Measurements from ENCODE around the gene TCF3. TPM values are rescaled to one million over a fixed set of nuclear protein-coding genes. Genes with fewer than 3 reads are reported as not detected.
"Not testable (repeated sequence)": the region's sequence is repeated elsewhere in the genome, so short reads cannot be mapped to it uniquely, and the experiment has no call there.

Gene TCF3
- total and polyA plus RNA-seq, 5 donors = 15.3 to 23.6 (median 22.2) TPM

DNA sequence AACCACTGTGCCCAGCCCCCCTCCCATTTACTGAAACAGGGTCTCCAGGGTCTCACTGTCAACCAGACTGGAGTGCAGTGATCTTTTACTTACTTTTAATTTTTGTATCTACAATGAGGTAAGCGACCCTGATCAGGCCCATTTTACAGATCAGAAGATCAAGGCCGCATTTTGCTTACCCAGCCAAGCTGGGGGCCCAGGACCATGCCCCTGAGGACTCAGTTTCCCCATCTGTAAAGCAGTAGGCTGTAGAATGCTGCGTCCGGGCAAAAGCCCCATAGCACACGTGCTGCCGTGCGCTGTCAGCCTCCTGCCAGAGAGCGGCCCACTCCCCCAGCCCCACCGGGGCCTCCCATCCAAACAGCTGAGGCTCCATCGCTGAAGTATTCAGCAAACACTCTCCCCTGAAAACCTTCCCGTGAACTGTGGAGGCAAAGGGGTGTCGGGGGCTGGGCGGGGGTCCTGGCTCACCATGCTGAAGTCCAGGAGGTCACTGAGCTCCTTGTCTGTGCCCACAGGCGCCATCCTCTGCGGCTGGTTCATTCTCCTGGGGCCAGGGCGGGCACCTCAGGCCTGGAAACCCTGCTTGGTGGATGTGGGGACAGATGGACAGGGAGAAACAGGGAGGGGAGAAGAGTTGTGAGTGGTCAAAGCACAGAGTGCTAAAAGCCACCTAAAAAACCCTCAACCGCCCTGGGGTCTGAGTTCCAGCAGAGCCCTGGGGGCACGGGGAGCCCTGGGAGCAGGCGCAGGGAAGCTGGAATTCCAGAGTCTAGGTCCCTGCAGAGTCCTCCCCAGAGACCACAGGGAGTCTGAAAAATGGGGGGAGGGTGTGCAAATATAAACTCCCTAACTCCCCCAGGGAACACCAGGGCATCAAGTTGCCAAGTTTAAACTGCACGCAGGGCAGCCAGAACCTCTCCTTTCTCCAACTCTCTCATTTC is 2.4 kb downstream of the TCF3 start:
- 89% methylated on average over 20 of the region's 20 CpGs for whole genome bisulfite sequencing
- DNase-seq = no peak
- H3K9me3 ChIP-seq (ENCODE audit: control insufficient read depth, low read length) = no peaks in the 10 kb centered on the region
- intact Hi-C loops (cut with DNase I) = loop anchor here in 2 of 4 donors (5.0 kb wide), 1 partner anchor 43 kb away; the partner anchor contains the start of gene UQCR11 (in 2 of the 2)
- no peaks in the 10 kb centered on the region for H3K27me3 ChIP-seq (ENCODE audit: control insufficient read depth, insufficient read depth)
- no peak for ATAC-seq
- no peaks in the 10 kb centered on the region for H3K4me1 ChIP-seq (ENCODE audit: control insufficient read depth, insufficient read depth, low read length)
- no peak overlapping the region for H3K27ac ChIP-seq (ENCODE audit: low read length)
- no peak overlapping the region for H3K4me3 ChIP-seq (ENCODE audit: low read length)

DNA sequence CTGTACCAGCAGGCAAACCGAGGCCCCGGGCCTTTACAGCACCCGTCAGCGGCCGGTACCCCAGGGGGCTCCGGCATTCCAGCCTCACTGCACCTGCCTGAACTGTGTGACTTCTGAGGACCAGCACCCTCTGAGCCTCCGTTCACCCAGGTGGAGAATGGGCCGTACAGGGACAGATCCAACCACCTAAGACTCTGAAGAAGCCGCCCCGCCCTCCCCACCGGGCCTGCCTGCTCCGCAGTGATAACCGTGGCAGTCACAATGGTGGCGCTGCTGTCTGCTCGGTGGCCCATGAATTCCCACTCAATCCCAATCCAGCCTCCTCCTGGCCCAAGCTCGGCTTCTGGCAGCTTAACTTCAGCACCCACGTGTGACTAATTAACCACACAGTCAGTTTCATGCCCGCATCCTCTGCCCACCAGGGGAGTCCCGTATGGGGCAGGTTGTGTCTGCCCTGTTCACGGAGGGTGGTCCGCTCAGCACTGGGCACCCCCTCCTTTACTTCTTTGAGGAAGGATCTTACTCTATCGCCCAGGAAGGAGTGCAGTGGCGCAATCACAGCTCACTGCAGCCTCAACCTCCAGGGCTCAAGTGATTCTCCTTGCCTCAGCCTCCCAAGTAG is 3.4 kb downstream of the TCF3 start:
- ATAC-seq (no peak), DNase-seq (no peak)
- Histone ChIP-seq H3K9me3 (ENCODE audit: control insufficient read depth, low read length) (no peaks in the 10 kb centered on the region), H3K4me1 (ENCODE audit: control insufficient read depth, insufficient read depth, low read length) (no peaks in the 10 kb centered on the region), H3K4me3 (ENCODE audit: low read length) (no peak overlapping the region), H3K27me3 (ENCODE audit: control insufficient read depth, insufficient read depth) (no peaks in the 10 kb centered on the region), H3K27ac (ENCODE audit: low read length) (no peak overlapping the region)
- intact Hi-C loops (cut with DNase I) = loop anchor here in 1 of 4 donors (5.0 kb wide), 1 partner anchor 42 kb away; the partner anchor contains the start of gene UQCR11
- WGBS = 90% methylated on average over 23 of the region's 23 CpGs

DNA sequence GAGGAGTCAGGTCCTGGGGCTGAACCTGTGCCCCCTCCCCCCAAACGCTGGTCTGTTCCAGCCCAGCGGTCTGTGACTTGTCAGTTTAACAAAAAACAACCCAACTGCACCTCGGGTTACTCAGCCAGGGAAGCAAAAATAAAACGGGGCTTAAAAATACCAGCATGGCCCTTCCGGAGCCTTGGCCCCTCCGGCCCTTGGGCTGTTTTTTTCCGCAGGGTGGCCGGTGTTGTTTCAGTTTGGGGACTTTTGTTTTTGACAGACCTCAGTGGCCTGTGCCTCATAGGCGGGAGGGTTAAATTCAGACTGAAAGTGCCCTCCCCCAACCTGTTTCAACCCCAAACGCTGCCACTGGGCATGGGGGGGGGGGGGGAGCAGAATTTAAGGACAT is 4.0 kb downstream of the TCF3 start:
- ATAC-seq (no peak), DNase-seq (no peak)
- H3K9me3 ChIP-seq (ENCODE audit: control insufficient read depth, low read length) = no peaks in the 10 kb centered on the region
- WGBS = 82% methylated on average over 10 of the region's 10 CpGs
- no peak overlapping the region for H3K27ac ChIP-seq (ENCODE audit: low read length)
- H3K27me3 ChIP-seq (ENCODE audit: control insufficient read depth, insufficient read depth) = no peaks in the 10 kb centered on the region
- intact Hi-C loops (cut with DNase I) = loop anchor here in 1 of 4 donors (5.0 kb wide), 1 partner anchor 41 kb away; the partner anchor contains the start of gene UQCR11
- H3K4me1 ChIP-seq (ENCODE audit: control insufficient read depth, insufficient read depth, low read length) = no peaks in the 10 kb centered on the region
- H3K4me3 ChIP-seq (ENCODE audit: low read length) = no peak overlapping the region

DNA sequence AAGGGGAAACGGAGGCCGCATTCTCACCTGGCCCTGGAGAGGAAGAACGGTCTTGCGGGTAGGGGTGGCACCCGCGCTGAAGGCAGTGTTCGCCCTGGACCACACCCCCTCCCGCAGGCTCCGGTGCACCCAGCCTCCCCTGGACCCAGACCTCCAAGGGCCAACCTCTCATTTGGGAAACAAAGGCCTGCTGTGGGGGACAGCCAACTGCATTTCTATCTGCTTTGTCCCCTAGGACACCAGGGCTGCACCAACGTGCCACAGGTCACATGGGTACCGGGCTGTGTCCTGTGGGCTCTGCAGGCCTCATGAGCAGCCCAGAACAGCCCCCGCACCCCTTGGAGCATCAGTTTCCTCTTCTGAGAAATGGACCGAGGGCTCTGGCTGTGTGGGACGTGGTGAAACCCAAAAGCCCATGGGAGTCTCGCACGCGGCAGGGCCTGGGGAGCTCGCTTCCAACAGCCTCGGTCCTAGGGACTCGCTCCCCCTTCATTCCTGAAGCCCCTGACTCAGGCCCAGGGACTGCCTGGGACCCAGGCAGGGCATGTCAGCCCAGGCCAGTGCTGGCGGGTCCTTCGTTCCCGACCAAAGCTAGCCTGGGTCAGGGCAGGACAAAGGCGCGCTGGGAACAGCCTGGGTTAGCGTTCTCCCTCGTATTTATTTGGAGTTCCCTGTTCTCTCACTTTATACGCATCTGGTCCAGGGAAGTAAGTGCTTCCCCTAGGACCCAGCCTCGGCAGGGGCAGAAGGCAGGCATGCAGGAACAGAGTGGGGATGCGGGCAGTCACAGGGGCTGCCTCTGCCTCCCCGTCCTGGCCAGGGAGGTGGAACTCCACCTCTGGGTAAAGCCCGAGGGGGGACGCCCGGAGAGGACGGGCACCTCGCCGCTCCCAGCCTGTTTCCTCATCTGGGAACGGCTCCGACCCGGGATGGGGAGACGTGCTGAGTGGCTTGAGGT is 4.6 kb downstream of the TCF3 start:
- intact Hi-C loops (cut with DNase I) = loop anchor here in 1 of 4 donors (5.0 kb wide), 1 partner anchor 40 kb away; the partner anchor contains the start of gene UQCR11
- H3K4me1 ChIP-seq (ENCODE audit: control insufficient read depth, insufficient read depth, low read length) = no peaks in the 10 kb centered on the region
- no peaks in the 10 kb centered on the region for H3K9me3 ChIP-seq (ENCODE audit: control insufficient read depth, low read length)
- ATAC-seq (no peak), DNase-seq (peak in 1 of 3 donors; percentile 47)
- no peak overlapping the region for H3K27ac ChIP-seq (ENCODE audit: low read length)
- H3K4me3 ChIP-seq (ENCODE audit: low read length) = no peak overlapping the region
- WGBS = 90% methylated on average over 41 of the region's 41 CpGs
- H3K27me3 ChIP-seq (ENCODE audit: control insufficient read depth, insufficient read depth) = no peaks in the 10 kb centered on the region

DNA sequence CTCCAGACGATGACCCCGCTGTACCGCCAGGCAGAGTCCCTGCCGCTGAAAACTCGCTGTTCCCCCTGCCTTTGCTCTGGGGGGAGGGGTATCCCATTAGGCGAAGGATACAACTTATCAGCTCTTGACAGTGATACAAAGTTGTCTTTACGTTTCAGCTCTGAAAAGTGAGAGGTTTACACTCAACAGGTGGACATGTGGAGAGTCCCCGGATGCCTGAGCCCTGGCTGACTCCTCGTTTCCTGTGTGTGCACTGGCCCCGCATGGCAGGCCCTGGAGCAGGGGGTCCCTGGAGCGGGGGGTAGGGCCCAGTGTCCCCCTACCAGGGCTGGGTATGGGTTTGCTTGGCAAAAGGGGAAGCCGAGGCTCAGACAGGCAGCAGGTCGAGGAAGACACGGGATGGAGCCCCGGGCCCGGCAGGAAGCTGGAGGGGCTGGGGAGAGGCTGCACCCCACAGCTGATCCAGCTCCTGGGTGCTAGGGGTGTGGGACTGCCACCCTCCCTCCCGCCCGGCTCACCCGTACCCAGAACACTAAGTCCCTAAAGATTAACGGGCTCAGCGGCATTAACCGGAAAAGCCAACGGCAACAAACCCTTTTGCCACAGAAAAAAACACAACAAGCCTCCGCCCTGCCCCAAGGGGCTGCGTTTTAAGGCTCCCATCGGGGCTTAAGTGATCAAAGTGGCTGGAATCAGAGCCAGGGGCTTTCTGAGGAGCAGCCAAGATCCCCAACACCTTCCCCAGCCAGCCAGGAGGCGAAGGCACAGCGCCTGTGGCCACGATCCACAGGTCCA is 5.6 kb downstream of the TCF3 start:
- 79% methylated on average over 29 of the region's 29 CpGs for WGBS
- Histone ChIP-seq H3K27me3 (ENCODE audit: control insufficient read depth, insufficient read depth) (no peaks in the 10 kb centered on the region), H3K4me3 (ENCODE audit: low read length) (no peak overlapping the region), H3K4me1 (ENCODE audit: control insufficient read depth, insufficient read depth, low read length) (no peaks in the 10 kb centered on the region), H3K27ac (ENCODE audit: low read length) (no peak overlapping the region), H3K9me3 (ENCODE audit: control insufficient read depth, low read length) (no peaks in the 10 kb centered on the region)
- ATAC-seq (no peak), DNase-seq (peak in 1 of 3 donors; percentile 38)
- intact Hi-C loops (cut with DNase I) = loop anchor here in 1 of 4 donors (5.0 kb wide), 1 partner anchor 40 kb away; the partner anchor contains the start of gene UQCR11

DNA sequence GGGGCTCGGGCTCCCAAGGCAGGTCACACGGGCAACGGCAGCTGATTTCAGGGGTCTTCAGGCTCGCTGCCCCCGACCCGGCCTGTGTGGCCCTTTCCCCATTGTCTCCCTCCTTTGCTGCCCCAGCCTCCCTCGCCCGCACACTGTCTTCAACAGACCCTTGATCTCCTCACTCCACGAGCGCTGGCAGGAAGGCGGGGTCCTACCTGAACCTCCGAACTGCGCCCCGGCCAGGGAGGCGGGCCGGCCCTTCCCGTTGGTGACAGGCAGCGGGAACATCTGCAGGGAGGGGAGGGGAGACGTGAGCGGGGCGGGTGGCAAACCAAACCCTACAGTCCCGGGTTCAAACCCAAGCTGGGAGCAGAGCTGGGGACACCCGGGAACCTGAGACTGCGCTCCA is 6.3 kb downstream of the TCF3 start:
- no peaks in the 10 kb centered on the region for H3K4me1 ChIP-seq (ENCODE audit: control insufficient read depth, insufficient read depth, low read length)
- ATAC-seq (no peak), DNase-seq (peak in 2 of 3 donors; percentile 48 to 49)
- no peak overlapping the region for H3K27ac ChIP-seq (ENCODE audit: low read length)
- no peaks in the 10 kb centered on the region for H3K9me3 ChIP-seq (ENCODE audit: control insufficient read depth, low read length)
- H3K4me3 ChIP-seq (ENCODE audit: low read length) = no peak overlapping the region
- WGBS = 90% methylated on average over 24 of the region's 24 CpGs
- H3K27me3 ChIP-seq (ENCODE audit: control insufficient read depth, insufficient read depth) = no peaks in the 10 kb centered on the region
- intact Hi-C loops (cut with DNase I) = loop anchor here in 1 of 4 donors (5.0 kb wide), 1 partner anchor 39 kb away; the partner anchor contains the start of gene UQCR11

DNA sequence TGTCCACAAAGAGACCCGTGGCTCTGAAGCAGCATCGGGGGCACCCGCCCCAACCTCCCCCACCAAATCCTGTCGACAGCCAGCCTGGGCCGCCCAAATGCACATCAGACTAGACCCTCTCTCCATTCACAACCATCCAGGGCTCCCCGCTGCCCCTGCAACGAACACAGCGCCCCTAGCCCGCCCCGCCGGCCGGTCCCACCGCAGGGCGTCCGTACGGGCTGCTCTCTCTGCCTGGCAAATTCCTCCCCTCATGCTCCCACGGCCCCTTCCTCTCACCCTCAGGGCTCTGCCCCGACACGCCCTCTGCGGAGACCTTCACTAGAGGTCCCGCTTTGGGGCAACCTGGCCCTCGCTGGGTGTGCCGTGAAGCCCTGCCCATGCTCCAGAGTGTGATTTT is 7.1 kb downstream of the TCF3 start:
- Histone ChIP-seq H3K9me3 (ENCODE audit: control insufficient read depth, low read length) (no peaks in the 10 kb centered on the region), H3K27ac (ENCODE audit: low read length) (no peak overlapping the region), H3K4me3 (ENCODE audit: low read length) (no peak overlapping the region), H3K27me3 (ENCODE audit: control insufficient read depth, insufficient read depth) (no peaks in the 10 kb centered on the region), H3K4me1 (ENCODE audit: control insufficient read depth, insufficient read depth, low read length) (no peaks in the 10 kb centered on the region)
- ATAC-seq = no peak
- intact Hi-C loops (cut with DNase I) = loop anchor here in 1 of 4 donors (5.0 kb wide), 1 partner anchor 38 kb away; the partner anchor contains the start of gene UQCR11
- WGBS = 93% methylated on average over 23 of the region's 23 CpGs
- peak in 1 of 3 donors; percentile 35 for DNase-seq

DNA sequence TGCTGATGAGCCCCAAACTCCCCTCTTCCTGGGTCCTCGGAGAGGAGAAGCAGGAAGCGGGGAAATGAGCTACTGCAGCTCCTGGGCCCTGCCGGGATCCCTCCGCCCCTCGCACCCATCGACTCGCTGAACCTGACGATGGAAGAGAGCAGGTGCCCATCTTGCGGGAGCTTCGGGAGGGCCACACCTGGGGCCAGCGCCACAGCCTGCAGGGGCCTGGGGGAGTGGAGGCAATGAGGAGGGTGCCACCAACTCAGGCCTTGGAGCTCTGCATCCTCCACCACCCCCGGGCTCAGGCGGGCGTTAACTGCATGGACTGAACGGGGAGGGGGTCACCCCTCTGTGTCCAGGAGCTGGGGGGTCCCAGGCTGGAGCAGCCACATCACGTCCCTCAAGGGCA is 8.3 kb downstream of the TCF3 start:
- no peak overlapping the region for H3K4me3 ChIP-seq (ENCODE audit: low read length)
- H3K27me3 ChIP-seq (ENCODE audit: control insufficient read depth, insufficient read depth) = no peaks in the 10 kb centered on the region
- ATAC-seq = no peak
- no peak overlapping the region for H3K27ac ChIP-seq (ENCODE audit: low read length)
- intact Hi-C loops (cut with DNase I) = no loop called here
- no peaks in the 10 kb centered on the region for H3K9me3 ChIP-seq (ENCODE audit: control insufficient read depth, low read length)
- DNase-seq = peak in 1 of 3 donors; percentile 22
- WGBS = 92% methylated on average over 16 of the region's 16 CpGs
- no peaks in the 10 kb centered on the region for H3K4me1 ChIP-seq (ENCODE audit: control insufficient read depth, insufficient read depth, low read length)

DNA sequence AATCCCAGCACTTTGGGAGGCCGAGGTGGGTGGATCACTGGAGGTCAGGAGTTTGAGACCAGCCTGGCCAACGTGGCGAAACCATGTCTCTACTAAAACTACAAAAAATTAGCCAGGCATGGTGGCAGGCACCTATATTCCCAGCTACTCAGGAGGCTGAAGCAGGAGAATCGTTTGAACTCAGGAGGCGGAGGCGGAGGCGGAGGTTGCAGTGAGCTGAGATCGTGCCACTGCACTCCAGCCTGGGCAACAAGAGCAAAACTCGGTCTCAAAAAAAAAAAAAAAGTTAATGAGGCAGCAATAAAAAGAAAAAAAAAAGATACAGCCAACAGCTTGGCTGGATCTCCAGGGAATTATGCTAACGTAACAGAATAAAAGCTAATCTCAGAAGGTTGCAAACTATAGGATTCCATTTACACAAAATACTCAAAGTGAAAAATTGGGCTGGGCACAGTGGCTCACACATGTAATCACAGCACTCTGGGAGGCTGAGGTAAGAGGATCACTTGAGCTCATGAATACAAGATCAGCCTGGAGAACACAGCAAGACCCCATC is 11.4 kb downstream of the TCF3 start:
- H3K27me3 ChIP-seq (ENCODE audit: control insufficient read depth, insufficient read depth); H3K9me3 ChIP-seq (ENCODE audit: control insufficient read depth, low read length); H3K27ac ChIP-seq (ENCODE audit: low read length); DNase-seq; ATAC-seq; H3K4me1 ChIP-seq (ENCODE audit: control insufficient read depth, insufficient read depth, low read length); H3K4me3 ChIP-seq (ENCODE audit: low read length); intact Hi-C loops (cut with DNase I): not testable (repeated sequence)
- 85% methylated on average over 10 of the region's 10 CpGs for WGBS

All from right cardiac atrium (tissue), 5 donors.